ENCODE results near the gene WWTR1.

The WWTR1 gene

GRCh38 chr3:149553781-149554451 lies 103.9 kb downstream of the WWTR1 start:
- H3K36me3 Mint-ChIP-seq (ENCODE audit: insufficient read depth), result peaks cover 2% of the 10 kb centered on the region
- H3K9me3 Mint-ChIP-seq, result no peaks in the 10 kb centered on the region
- H3K4me3 Mint-ChIP-seq, result no peak overlapping the region
- ATAC-seq (replicated peaks) (no peak), DNase-seq (no peak)
- no peaks in the 10 kb centered on the region for H3K4me1 Mint-ChIP-seq (ENCODE audit: low read depth in 2 of 2)
- H3K27ac Mint-ChIP-seq, result no peak overlapping the region
- H3K27me3 Mint-ChIP-seq, result peaks cover 5 to 15% of the 10 kb centered on the region in 2 donors

- H3K27me3 Mint-ChIP-seq, result peaks cover 11 to 12% of the 10 kb centered on the region in 2 donors
- H3K27ac Mint-ChIP-seq, result no peak overlapping the region
- DNase-seq, result no peak
- no peaks in the 10 kb centered on the region for H3K36me3 Mint-ChIP-seq (ENCODE audit: insufficient read depth)
- no peak for ATAC-seq (replicated peaks)
- H3K4me1 Mint-ChIP-seq (ENCODE audit: low read depth in 2 of 2), result no peaks in the 10 kb centered on the region
- no peaks in the 10 kb centered on the region for H3K9me3 Mint-ChIP-seq
- H3K4me3 Mint-ChIP-seq, result no peak overlapping the region
Measured at GRCh38 chr3:149552700-149553099, 105.1 kb downstream of the WWTR1 start.

- no peak for DNase-seq
- no peaks in the 10 kb centered on the region for H3K9me3 Mint-ChIP-seq
- H3K27me3 Mint-ChIP-seq, result peaks cover 20% of the 10 kb centered on the region in 2 donors
- H3K27ac Mint-ChIP-seq, result no peak overlapping the region
- H3K4me1 Mint-ChIP-seq (ENCODE audit: low read depth in 2 of 2), result no peaks in the 10 kb centered on the region
- no peak for ATAC-seq (replicated peaks)
- no peaks in the 10 kb centered on the region for H3K36me3 Mint-ChIP-seq (ENCODE audit: insufficient read depth)
- no peak overlapping the region for H3K4me3 Mint-ChIP-seq
Measured at GRCh38 chr3:149551500-149551899, 106.3 kb downstream of the WWTR1 start.

- Mint-ChIP-seq H3K4me3 (no peak overlapping the region), H3K27ac (no peak overlapping the region), H3K4me1 (ENCODE audit: low read depth in 2 of 2) (peaks cover 0 to 1% of the 10 kb centered on the region in 2 donors), H3K27me3 (peaks cover 26 to 32% of the 10 kb centered on the region in 2 donors), H3K36me3 (ENCODE audit: insufficient read depth) (no peaks in the 10 kb centered on the region), H3K9me3 (no peaks in the 10 kb centered on the region)
- ATAC-seq (replicated peaks) (no peak), DNase-seq (no peak)
Measured at GRCh38 chr3:149548669-149549065, 109.2 kb downstream of the WWTR1 start.

GRCh38 chr3:149547954-149548668 lies 109.7 kb downstream of the WWTR1 start:
- ATAC-seq (replicated peaks) (no peak), DNase-seq (no peak)
- Mint-ChIP-seq H3K27me3 (peaks cover 26 to 32% of the 10 kb centered on the region in 2 donors), H3K4me1 (ENCODE audit: low read depth in 2 of 2) (peaks cover 0 to 1% of the 10 kb centered on the region in 2 donors), H3K36me3 (ENCODE audit: insufficient read depth) (no peaks in the 10 kb centered on the region), H3K4me3 (no peak overlapping the region), H3K27ac (no peak overlapping the region), H3K9me3 (no peaks in the 10 kb centered on the region)

GRCh38 chr3:149547413-149547812 lies 110.4 kb downstream of the WWTR1 start:
- peaks cover 0 to 1% of the 10 kb centered on the region in 2 donors for H3K4me1 Mint-ChIP-seq (ENCODE audit: low read depth in 2 of 2)
- H3K27ac Mint-ChIP-seq, result no peak overlapping the region
- no peak overlapping the region for H3K4me3 Mint-ChIP-seq
- ATAC-seq (replicated peaks), result no peak
- H3K36me3 Mint-ChIP-seq (ENCODE audit: insufficient read depth), result no peaks in the 10 kb centered on the region
- peaks cover 32% of the 10 kb centered on the region in 2 donors for H3K27me3 Mint-ChIP-seq
- no peak for DNase-seq
- H3K9me3 Mint-ChIP-seq, result no peaks in the 10 kb centered on the region

DNA sequence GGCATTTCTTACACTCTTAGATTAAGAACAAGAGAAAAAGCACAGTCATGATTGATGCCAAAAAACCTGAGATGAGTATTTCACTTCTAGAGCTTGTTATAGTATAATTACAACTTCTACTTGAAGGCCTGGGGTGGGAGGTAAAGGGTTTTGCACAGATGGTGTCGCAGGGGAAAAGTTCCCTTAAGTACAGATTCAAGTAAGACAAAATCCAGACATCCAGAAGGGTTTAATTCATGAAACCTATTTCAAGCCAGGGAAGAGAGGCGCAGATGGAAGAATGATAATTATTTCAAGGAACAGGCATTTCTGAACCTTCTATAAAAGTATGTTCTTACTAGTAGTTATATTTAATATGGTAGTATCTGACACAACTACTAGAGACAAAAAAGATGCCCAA lies 112.8 kb downstream of the WWTR1 start:
- H3K4me3 Mint-ChIP-seq, result no peak overlapping the region
- ATAC-seq (replicated peaks), result no peak
- peaks cover 0 to 1% of the 10 kb centered on the region in 2 donors for H3K4me1 Mint-ChIP-seq (ENCODE audit: low read depth in 2 of 2)
- H3K27ac Mint-ChIP-seq, result no peak overlapping the region
- no peak for DNase-seq
- no peaks in the 10 kb centered on the region for H3K9me3 Mint-ChIP-seq
- H3K27me3 Mint-ChIP-seq, result peaks cover 32 to 35% of the 10 kb centered on the region in 2 donors
- no peaks in the 10 kb centered on the region for H3K36me3 Mint-ChIP-seq (ENCODE audit: insufficient read depth)

- no peak for DNase-seq
- Mint-ChIP-seq H3K4me1 (ENCODE audit: low read depth in 2 of 2) (peaks cover 0 to 1% of the 10 kb centered on the region in 2 donors), H3K36me3 (ENCODE audit: insufficient read depth) (no peaks in the 10 kb centered on the region), H3K4me3 (no peak overlapping the region), H3K9me3 (no peaks in the 10 kb centered on the region), H3K27ac (no peak overlapping the region), H3K27me3 (peaks cover 20 to 29% of the 10 kb centered on the region in 2 donors)
- ATAC-seq (replicated peaks), result no peak
Measured at GRCh38 chr3:149542375-149543312, 115.2 kb downstream of the WWTR1 start.

DNA sequence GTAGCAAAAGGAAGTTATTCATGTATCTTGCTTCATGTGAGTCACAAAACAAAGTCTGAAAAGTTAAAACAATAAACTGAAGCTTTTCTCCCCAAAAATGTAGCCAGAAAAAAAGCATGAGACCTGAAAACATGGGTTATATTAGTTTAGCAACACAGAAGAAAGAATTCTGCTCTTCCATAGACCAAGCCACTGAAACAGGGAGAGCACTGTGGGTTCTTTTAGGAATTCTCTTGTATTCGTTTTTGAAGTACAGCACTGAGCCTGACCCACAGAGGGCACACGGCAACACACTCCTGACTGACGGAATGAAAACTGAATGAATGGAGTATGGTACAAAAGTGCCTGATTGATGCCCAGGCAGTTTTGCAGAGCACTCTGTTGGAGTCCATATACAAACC lies 116.7 kb downstream of the WWTR1 start:
- H3K4me1 Mint-ChIP-seq (ENCODE audit: low read depth in 2 of 2), result peaks cover 0 to 1% of the 10 kb centered on the region in 2 donors
- H3K4me3 Mint-ChIP-seq, result no peak overlapping the region
- DNase-seq, result no peak
- no peak for ATAC-seq (replicated peaks)
- no peak overlapping the region for H3K27ac Mint-ChIP-seq
- H3K36me3 Mint-ChIP-seq (ENCODE audit: insufficient read depth), result no peaks in the 10 kb centered on the region
- peaks cover 11 to 18% of the 10 kb centered on the region in 2 donors for H3K27me3 Mint-ChIP-seq
- no peaks in the 10 kb centered on the region for H3K9me3 Mint-ChIP-seq

GRCh38 chr3:149538371-149538770 lies 119.5 kb downstream of the WWTR1 start:
- no peaks in the 10 kb centered on the region for H3K4me1 Mint-ChIP-seq (ENCODE audit: low read depth in 2 of 2)
- ATAC-seq (replicated peaks) (no peak), DNase-seq (no peak)
- H3K4me3 Mint-ChIP-seq, result no peak overlapping the region
- H3K27me3 Mint-ChIP-seq, result peaks cover 8 to 27% of the 10 kb centered on the region in 2 donors
- H3K9me3 Mint-ChIP-seq, result no peaks in the 10 kb centered on the region
- H3K27ac Mint-ChIP-seq, result no peak overlapping the region
- no peaks in the 10 kb centered on the region for H3K36me3 Mint-ChIP-seq (ENCODE audit: insufficient read depth)

DNA sequence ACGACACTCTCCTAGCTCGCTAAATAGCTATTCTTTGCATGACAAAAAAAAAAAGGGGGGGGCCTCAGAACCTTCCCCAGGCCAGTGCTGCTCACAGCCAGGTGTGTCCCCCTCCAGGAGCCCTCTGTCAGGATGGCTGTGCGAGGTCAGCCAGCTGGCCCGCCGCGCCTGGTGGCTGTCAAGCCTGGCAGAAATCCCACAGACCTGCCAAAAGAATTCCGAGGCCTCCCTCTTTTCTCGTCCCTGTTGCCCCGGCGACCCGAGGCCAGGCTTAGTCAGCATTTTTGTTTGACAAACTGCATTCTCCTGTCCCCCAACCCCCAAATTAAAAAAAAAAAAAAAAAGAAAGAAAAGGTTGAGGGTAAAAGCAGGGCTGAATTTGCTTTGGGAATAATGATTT lies 121.4 kb downstream of the WWTR1 start:
- no peaks in the 10 kb centered on the region for H3K36me3 Mint-ChIP-seq (ENCODE audit: insufficient read depth)
- ATAC-seq (replicated peaks), result no peak
- peaks cover 2 to 3% of the 10 kb centered on the region in 2 donors for H3K4me1 Mint-ChIP-seq (ENCODE audit: low read depth in 2 of 2)
- H3K27me3 Mint-ChIP-seq, result peaks cover 8 to 25% of the 10 kb centered on the region in 2 donors
- DNase-seq, result no peak
- no peaks in the 10 kb centered on the region for H3K9me3 Mint-ChIP-seq
- no peak overlapping the region for H3K4me3 Mint-ChIP-seq
- H3K27ac Mint-ChIP-seq, result no peak overlapping the region

GRCh38 chr3:149535333-149535685 lies 122.5 kb downstream of the WWTR1 start:
- H3K36me3 Mint-ChIP-seq (ENCODE audit: insufficient read depth), result no peaks in the 10 kb centered on the region
- peaks cover 8 to 25% of the 10 kb centered on the region in 2 donors for H3K27me3 Mint-ChIP-seq
- H3K27ac Mint-ChIP-seq, result no peak overlapping the region

DNA sequence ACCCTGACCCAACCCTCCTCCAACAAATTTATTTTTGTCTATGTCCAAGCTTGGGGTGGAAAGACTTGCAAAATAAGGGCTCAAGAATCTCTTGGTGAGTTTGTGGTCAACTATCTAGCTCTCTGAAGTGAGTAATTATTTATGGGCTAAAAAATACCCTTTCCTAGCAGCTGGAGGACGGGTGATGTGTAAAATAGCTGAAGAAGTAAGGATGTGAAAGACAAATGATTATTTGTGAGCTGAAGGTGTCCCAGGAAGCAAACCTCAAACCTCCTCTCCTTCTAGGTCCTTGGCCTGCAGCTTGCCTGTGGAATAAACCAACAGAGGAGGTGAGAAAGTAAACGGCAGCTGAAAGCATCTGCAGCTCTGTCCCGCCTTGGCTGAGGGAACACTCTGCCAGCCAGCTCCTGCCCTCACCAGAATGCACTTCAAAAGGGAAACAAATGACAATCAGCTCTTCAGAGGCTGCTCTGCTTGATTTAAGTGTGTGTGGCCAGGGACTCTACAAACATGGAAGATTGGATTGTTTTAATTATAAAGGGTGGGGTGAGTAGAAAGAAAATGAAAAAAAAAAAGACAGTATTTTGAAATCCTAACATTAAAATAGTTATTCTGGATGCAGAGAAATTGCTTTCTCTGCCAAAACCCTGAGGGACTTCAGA lies 123.0 kb downstream of the WWTR1 start:
- Mint-ChIP-seq H3K4me1 (ENCODE audit: low read depth in 2 of 2) (peaks cover 2 to 3% of the 10 kb centered on the region in 2 donors), H3K4me3 (no peak overlapping the region), H3K9me3 (no peaks in the 10 kb centered on the region), H3K27me3 (peaks cover 8 to 25% of the 10 kb centered on the region in 2 donors), H3K36me3 (ENCODE audit: insufficient read depth) (no peaks in the 10 kb centered on the region), H3K27ac (no peak overlapping the region)
- DNase-seq, result no peak
- ATAC-seq (replicated peaks), result no peak

More at GRCh38 chr3:149535333-149535685, 122.5 kb downstream of the WWTR1 start:
- no peaks in the 10 kb centered on the region for H3K9me3 Mint-ChIP-seq
- H3K4me3 Mint-ChIP-seq, result no peak overlapping the region
- peaks cover 2 to 3% of the 10 kb centered on the region in 2 donors for H3K4me1 Mint-ChIP-seq (ENCODE audit: low read depth in 2 of 2)
- no peak for ATAC-seq (replicated peaks)
- DNase-seq, result no peak
